Measurements from ENCODE around the gene TPRN. TPM values are rescaled to one million over a fixed set of nuclear protein-coding genes. Genes with fewer than 3 reads are reported as not detected.

The TPRN gene
- total RNA-seq, 1 experiment from 2014 or later = 20.3 TPM

DNA sequence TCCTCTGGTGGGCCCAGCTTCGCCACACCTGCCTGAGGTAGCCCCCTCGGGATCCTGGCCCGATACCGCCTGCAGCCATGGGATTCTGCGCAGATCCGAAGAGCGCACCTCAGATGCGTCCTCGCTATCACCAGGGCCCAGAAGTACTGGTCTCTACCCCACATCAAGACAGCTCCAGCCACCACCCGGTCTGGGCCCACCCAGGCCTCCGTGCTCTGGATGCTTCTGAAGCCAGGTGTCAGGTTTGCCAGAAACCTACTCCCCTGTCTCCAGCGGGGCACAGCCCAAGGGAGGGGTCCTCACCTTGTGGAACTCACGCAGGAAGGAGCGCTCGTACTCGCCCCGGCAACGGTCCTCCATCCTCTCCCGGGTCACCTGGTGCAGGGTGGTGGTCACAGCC lies 14.6 kb downstream of the TPRN start:
- Mint-ChIP-seq H3K27ac (ENCODE audit: unreplicated experiment) (no peak overlapping the region), H3K9me3 (ENCODE audit: low read depth, unreplicated experiment) (no peaks in the 10 kb centered on the region), H3K27me3 (ENCODE audit: unreplicated experiment) (no peaks in the 10 kb centered on the region), H3K4me3 (ENCODE audit: low read depth, unreplicated experiment) (no peak overlapping the region), H3K4me1 (ENCODE audit: low read depth, unreplicated experiment) (peaks cover 5% of the 10 kb centered on the region), H3K36me3 (ENCODE audit: insufficient read depth, unreplicated experiment) (peaks cover 51% of the 10 kb centered on the region)
- intact Hi-C loops (cut with micrococcal nuclease; ENCODE audit: unreplicated experiment) = no loop called here
- DNase-seq = no peak
- BruUV-seq (replicated peaks) = no TSS peak
- TF ChIP-seq, protein P1, sequence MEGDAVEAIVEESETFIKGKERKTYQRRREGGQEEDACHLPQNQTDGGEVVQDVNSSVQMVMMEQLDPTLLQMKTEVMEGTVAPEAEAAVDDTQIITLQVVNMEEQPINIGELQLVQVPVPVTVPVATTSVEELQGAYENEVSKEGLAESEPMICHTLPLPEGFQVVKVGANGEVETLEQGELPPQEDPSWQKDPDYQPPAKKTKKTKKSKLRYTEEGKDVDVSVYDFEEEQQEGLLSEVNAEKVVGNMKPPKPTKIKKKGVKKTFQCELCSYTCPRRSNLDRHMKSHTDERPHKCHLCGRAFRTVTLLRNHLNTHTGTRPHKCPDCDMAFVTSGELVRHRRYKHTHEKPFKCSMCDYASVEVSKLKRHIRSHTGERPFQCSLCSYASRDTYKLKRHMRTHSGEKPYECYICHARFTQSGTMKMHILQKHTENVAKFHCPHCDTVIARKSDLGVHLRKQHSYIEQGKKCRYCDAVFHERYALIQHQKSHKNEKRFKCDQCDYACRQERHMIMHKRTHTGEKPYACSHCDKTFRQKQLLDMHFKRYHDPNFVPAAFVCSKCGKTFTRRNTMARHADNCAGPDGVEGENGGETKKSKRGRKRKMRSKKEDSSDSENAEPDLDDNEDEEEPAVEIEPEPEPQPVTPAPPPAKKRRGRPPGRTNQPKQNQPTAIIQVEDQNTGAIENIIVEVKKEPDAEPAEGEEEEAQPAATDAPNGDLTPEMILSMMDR (IDR thresholded peaks at IDR 0.05; ENCODE audit: unreplicated experiment) = no peak
- CTCF ChIA-PET = no interaction called here

DNA sequence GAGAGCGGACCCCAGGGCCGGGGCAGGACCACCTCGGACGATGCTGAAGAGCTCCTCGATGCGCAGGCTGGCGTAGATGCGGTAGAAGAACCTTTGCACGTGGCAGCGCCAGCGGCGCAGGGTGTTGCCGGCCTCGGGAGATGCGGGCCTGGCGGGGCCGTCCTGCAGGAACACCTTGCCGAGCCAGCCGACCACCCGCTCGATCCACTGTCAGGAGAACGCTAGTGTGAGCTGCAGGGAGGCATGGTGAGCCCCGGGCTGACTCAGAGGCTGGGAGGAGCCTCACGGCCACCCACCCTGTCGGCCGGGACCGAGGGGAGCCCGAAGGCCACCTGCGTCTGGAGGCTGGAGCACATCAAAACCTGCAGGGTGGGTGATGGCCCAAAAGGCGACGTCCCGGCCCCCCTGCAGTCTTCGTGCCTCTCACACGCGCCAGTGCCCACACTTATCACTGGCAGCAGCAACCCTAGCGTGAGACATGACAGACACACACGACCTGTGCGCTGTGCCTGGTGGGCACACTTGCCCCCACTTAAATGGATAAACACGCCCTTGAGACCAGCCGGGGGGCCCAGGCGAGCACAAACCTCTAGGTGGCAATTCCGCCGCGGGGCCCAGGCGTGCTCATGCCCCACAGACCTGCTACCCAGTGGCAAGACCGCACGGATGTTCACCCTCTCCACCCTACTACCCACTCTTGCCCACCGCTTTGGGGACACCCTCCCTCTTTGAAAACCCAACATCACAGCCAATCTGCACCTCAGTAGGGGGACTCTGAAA lies 15.5 kb downstream of the TPRN start:
- no peak for DNase-seq
- no TSS peak for BruUV-seq (replicated peaks)
- Mint-ChIP-seq H3K27ac (ENCODE audit: unreplicated experiment) (no peak overlapping the region), H3K4me3 (ENCODE audit: low read depth, unreplicated experiment) (no peak overlapping the region), H3K27me3 (ENCODE audit: unreplicated experiment) (no peaks in the 10 kb centered on the region), H3K9me3 (ENCODE audit: low read depth, unreplicated experiment) (no peaks in the 10 kb centered on the region), H3K36me3 (ENCODE audit: insufficient read depth, unreplicated experiment) (peaks cover 43% of the 10 kb centered on the region), H3K4me1 (ENCODE audit: low read depth, unreplicated experiment) (no peaks in the 10 kb centered on the region)
- intact Hi-C loops (cut with micrococcal nuclease; ENCODE audit: unreplicated experiment) = no loop called here
- CTCF ChIA-PET = no interaction called here
- TF ChIP-seq, protein P1 (IDR thresholded peaks at IDR 0.05; ENCODE audit: unreplicated experiment) = no peak

- Mint-ChIP-seq H3K4me3 (ENCODE audit: low read depth, unreplicated experiment) (no peak overlapping the region), H3K27me3 (ENCODE audit: unreplicated experiment) (no peaks in the 10 kb centered on the region), H3K4me1 (ENCODE audit: low read depth, unreplicated experiment) (no peaks in the 10 kb centered on the region), H3K36me3 (ENCODE audit: insufficient read depth, unreplicated experiment) (peaks cover 42% of the 10 kb centered on the region), H3K9me3 (ENCODE audit: low read depth, unreplicated experiment) (no peaks in the 10 kb centered on the region), H3K27ac (ENCODE audit: unreplicated experiment) (no peak overlapping the region)
- no TSS peak for BruUV-seq (replicated peaks)
- no peak for DNase-seq
- CTCF ChIA-PET = no interaction called here
- TF ChIP-seq, protein P1 (IDR thresholded peaks at IDR 0.05; ENCODE audit: unreplicated experiment) = no peak
- intact Hi-C loops (cut with micrococcal nuclease; ENCODE audit: unreplicated experiment) = no loop called here
Observed at GRCh38 chr9:137183980-137184595, 16.5 kb downstream of the TPRN start.

DNA sequence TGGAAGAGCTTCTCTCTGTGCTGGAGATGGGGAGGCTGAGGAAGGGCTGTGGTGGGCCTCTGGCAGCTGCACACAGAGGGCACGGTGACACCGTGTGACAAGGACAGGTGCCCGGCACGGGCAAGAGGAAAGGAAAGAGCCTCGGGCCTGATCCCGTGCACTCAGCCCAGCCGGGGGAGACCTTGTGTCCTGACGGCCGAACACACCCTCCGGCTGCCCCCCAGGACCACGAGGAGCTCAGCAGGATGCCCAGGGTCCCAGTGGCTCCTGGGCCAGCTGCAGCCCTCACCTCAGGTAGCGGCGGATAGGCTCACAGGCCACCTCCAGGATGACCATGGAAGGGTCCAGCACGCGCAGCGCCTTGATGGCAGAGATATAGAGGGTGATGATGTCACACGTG lies 17.7 kb downstream of the TPRN start:
- CTCF ChIA-PET = no interaction called here
- Mint-ChIP-seq H3K36me3 (ENCODE audit: insufficient read depth, unreplicated experiment) (peaks cover 29% of the 10 kb centered on the region), H3K27me3 (ENCODE audit: unreplicated experiment) (no peaks in the 10 kb centered on the region), H3K4me1 (ENCODE audit: low read depth, unreplicated experiment) (no peaks in the 10 kb centered on the region), H3K4me3 (ENCODE audit: low read depth, unreplicated experiment) (no peak overlapping the region), H3K9me3 (ENCODE audit: low read depth, unreplicated experiment) (no peaks in the 10 kb centered on the region), H3K27ac (ENCODE audit: unreplicated experiment) (no peak overlapping the region)
- TF ChIP-seq, protein P1 (IDR thresholded peaks at IDR 0.05; ENCODE audit: unreplicated experiment) = no peak
- DNase-seq = no peak
- BruUV-seq (replicated peaks) = no TSS peak
- intact Hi-C loops (cut with micrococcal nuclease; ENCODE audit: unreplicated experiment) = no loop called here
